Breast epithelium (tissue), 4 donors: Measurements from ENCODE around the gene FBLN1. TPM values are rescaled to one million over a fixed set of nuclear protein-coding genes. Genes with fewer than 3 reads are reported as not detected.

Source experiments
- DNase-seq, 2 donors: peaks; one replicate each; pipeline ENCODE4 v3.0.0-alpha.2; 2019; ENCODE audit warnings: low spot score in 2 of 2
- H3K27ac ChIP-seq, 2 donors: fragments of 200-600 bp; sonication (generic) in 1 of 2; one replicate each; pipeline ENCODE4 v1.5.1; 2016 to 2019; ENCODE audit warnings: mild to moderate bottlenecking in 1 of 2
- H3K27me3 ChIP-seq, 2 donors: fragments of 200-600 bp; sonication (generic) in 1 of 2; one replicate each; pipeline versions ENCODE4 v1.5.1 to v1.6.0; 2017 to 2019; ENCODE audit warnings: control low read depth in 1 of 2, mild to moderate bottlenecking in 1 of 2
- H3K36me3 ChIP-seq: fragments of 200-600 bp; one replicate; pipeline ENCODE4 v1.5.1; 2019
- H3K4me1 ChIP-seq, 2 donors: fragments of 200-600 bp; sonication (generic); one replicate each; pipeline ENCODE4 v1.5.1; 2016 to 2019; ENCODE audit warnings: control low read depth in 1 of 2
- H3K4me3 ChIP-seq, 3 donors: fragments of 200-600 bp; sonication (generic); 1 replicate in 2 of 3; 2 replicates in 1 of 3; pipeline ENCODE4 v1.5.1; 2016 to 2019; ENCODE audit warnings: mild to moderate bottlenecking in 3 of 3, moderate library complexity in 2 of 3
- H3K9me3 ChIP-seq, 2 donors: fragments of 200-600 bp; sonication (generic) in 1 of 2; one replicate each; pipeline ENCODE4 v1.5.1; 2016 to 2019; ENCODE audit warnings: control low read depth in 1 of 2
- POLR2A ChIP-seq: fragments of 450-650 bp; IDR thresholded peaks from one replicate; pipeline ENCODE4 v1.6.1; 2016; ENCODE audit warnings: antibody characterized with exemption, mild to moderate bottlenecking, moderate library complexity
- POLR2AphosphoS5 ChIP-seq, 3 donors: sonication (generic); formaldehyde crosslinking; IDR thresholded peaks; one replicate each; pipeline ENCODE4 v1.6.1; 2017; ENCODE audit warnings: antibody characterized with exemption in 3 of 3
- intact Hi-C: fragments of 100-400 bp; cut with DNase I; formaldehyde crosslinking; loops from one replicate; pipeline ENCODE4 v1.15.1; 2023; ENCODE audit warnings: low total_unique reads
- total RNA-seq, 3 donors: library from RNA; depleted of rRNA; stranded (reverse); fragments of >200 nt; gene quantifications; one replicate each; pipeline ENCODE4 v1.1.0, GENCODE V29; 2016
- TF ChIP-seq, protein P1 (sequence below), 3 donors: fragments of 450-650 bp; IDR thresholded peaks; one replicate each; pipeline ENCODE4 v1.5.1; 2016 to 2017; ENCODE audit warnings: antibody characterized with exemption in 3 of 3, mild to moderate bottlenecking in 3 of 3, moderate library complexity in 3 of 3

FBLN1 gene
- total RNA-seq, 3 donors from 2014 or later, result 115 to 293 (median 267) TPM

- H3K27me3 ChIP-seq, result no peaks in the 10 kb centered on the region
- intact Hi-C loops, result loop anchor here (10.0 kb wide), 1 partner anchor 281 kb away; no protein-coding TSS in a partner anchor
- DNase-seq, result no peak
- H3K4me1 ChIP-seq, result no peaks in the 10 kb centered on the region
- TF ChIP-seq POLR2AphosphoS5 (IDR thresholded peaks at IDR 0.05), result no peak
- TF ChIP-seq POLR2A, result no peak
- TF ChIP-seq, protein P1, sequence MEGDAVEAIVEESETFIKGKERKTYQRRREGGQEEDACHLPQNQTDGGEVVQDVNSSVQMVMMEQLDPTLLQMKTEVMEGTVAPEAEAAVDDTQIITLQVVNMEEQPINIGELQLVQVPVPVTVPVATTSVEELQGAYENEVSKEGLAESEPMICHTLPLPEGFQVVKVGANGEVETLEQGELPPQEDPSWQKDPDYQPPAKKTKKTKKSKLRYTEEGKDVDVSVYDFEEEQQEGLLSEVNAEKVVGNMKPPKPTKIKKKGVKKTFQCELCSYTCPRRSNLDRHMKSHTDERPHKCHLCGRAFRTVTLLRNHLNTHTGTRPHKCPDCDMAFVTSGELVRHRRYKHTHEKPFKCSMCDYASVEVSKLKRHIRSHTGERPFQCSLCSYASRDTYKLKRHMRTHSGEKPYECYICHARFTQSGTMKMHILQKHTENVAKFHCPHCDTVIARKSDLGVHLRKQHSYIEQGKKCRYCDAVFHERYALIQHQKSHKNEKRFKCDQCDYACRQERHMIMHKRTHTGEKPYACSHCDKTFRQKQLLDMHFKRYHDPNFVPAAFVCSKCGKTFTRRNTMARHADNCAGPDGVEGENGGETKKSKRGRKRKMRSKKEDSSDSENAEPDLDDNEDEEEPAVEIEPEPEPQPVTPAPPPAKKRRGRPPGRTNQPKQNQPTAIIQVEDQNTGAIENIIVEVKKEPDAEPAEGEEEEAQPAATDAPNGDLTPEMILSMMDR (IDR thresholded peaks at IDR 0.05), result no peak
- H3K27ac ChIP-seq, result no peak overlapping the region
- no peaks in the 10 kb centered on the region for H3K36me3 ChIP-seq
- no peaks in the 10 kb centered on the region for H3K9me3 ChIP-seq
- peak overlapping the region in 1 of 3 donors; percentile 25 for H3K4me3 ChIP-seq
Observed at GRCh38 chr22:45583504-45583903, 80.8 kb downstream of the FBLN1 start.

- intact Hi-C loops, result loop anchor here (10.0 kb wide), 1 partner anchor 281 kb away; no protein-coding TSS in a partner anchor
- H3K36me3 ChIP-seq, result no peaks in the 10 kb centered on the region
- H3K27ac ChIP-seq, result peak overlapping the region in 1 of 2 donors; percentile 63
- no peak for DNase-seq
- TF ChIP-seq, protein P1 (IDR thresholded peaks at IDR 0.05), result no peak
- H3K9me3 ChIP-seq, result no peaks in the 10 kb centered on the region
- H3K4me3 ChIP-seq, result peak overlapping the region in 1 of 3 donors; percentile 25
- no peaks in the 10 kb centered on the region for H3K27me3 ChIP-seq
- no peaks in the 10 kb centered on the region for H3K4me1 ChIP-seq
Observed at GRCh38 chr22:45584121-45584570, 81.5 kb downstream of the FBLN1 start.

- Histone ChIP-seq H3K9me3 (no peaks in the 10 kb centered on the region), H3K4me3 (no peak overlapping the region), H3K4me1 (no peaks in the 10 kb centered on the region), H3K27ac (peak overlapping the region in 1 of 2 donors; percentile 63), H3K27me3 (no peaks in the 10 kb centered on the region), H3K36me3 (no peaks in the 10 kb centered on the region)
- no peak for DNase-seq
- no peak for TF ChIP-seq POLR2A
- TF ChIP-seq POLR2AphosphoS5 (IDR thresholded peaks at IDR 0.05), result no peak
- TF ChIP-seq, protein P1 (IDR thresholded peaks at IDR 0.05), result no peak
- intact Hi-C loops, result loop anchor here (10.0 kb wide), 1 partner anchor 280 kb away; no protein-coding TSS in a partner anchor
Observed at GRCh38 chr22:45584621-45585436, 82.1 kb downstream of the FBLN1 start.

DNA sequence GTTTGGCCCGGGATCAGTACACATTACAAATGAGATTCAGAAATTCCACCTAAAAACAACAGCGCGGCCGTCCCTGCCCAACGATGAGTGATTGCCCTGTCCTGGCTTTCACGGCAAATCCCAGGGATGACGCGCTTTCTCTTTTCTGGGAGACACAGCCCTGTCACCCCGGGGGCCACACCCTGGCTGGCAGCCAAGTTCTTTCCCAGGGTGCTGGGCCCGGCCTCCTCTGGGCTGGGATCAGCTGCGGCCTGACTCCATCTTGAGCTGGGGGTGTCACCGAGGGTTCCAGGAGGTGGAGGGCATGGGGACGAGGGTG, 82.7 kb downstream of the FBLN1 start:
- peak overlapping the region in 1 of 2 donors; percentile 63 for H3K27ac ChIP-seq
- no peaks in the 10 kb centered on the region for H3K27me3 ChIP-seq
- intact Hi-C loops, result loop anchor here (10.0 kb wide), 1 partner anchor 279 kb away; no protein-coding TSS in a partner anchor
- no peak overlapping the region for H3K4me3 ChIP-seq
- TF ChIP-seq POLR2A, result no peak
- TF ChIP-seq, protein P1 (IDR thresholded peaks at IDR 0.05), result no peak
- H3K4me1 ChIP-seq, result no peaks in the 10 kb centered on the region
- H3K36me3 ChIP-seq, result no peaks in the 10 kb centered on the region
- DNase-seq, result no peak
- H3K9me3 ChIP-seq, result no peaks in the 10 kb centered on the region

DNA sequence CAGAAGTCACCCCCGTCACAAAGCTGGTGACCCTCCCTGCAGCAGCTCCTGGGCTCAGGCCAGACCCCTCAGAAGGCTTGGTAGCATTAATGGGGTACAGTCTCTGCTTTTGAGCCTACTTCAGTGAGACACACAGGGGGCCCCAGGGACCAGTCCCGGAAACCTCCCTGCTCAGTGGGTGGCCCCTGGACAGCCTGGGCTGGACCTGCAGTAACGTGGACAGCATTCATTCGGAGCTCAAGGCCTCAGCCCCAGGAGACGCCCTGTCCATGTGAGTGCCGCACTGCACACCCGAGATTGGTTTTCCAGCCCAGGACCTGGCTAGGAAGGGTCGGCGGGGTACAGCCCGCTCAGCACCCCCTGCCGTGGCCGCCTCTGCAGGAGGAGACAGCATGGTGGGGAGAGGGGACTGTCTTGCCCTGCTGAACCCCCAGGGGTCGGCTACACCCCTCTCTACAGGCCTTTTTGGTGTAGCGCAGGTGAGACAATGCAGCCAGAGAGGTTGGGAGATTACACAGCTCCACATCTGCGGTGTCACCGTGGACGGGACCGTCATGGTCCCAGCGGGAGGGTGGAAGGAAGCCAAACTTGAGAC, 83.4 kb downstream of the FBLN1 start:
- H3K27me3 ChIP-seq, result no peaks in the 10 kb centered on the region
- intact Hi-C loops, result loop anchor here (10.0 kb wide), 1 partner anchor 279 kb away; no protein-coding TSS in a partner anchor
- H3K4me3 ChIP-seq, result no peak overlapping the region
- no peak for DNase-seq
- no peaks in the 10 kb centered on the region for H3K36me3 ChIP-seq
- no peaks in the 10 kb centered on the region for H3K9me3 ChIP-seq
- H3K4me1 ChIP-seq, result no peaks in the 10 kb centered on the region
- peak overlapping the region in 1 of 2 donors; percentile 63 for H3K27ac ChIP-seq
- TF ChIP-seq, protein P1 (IDR thresholded peaks at IDR 0.05), result no peak
- TF ChIP-seq POLR2A (no peak), POLR2AphosphoS5 (IDR thresholded peaks at IDR 0.05) (no peak)
